Heart left ventricle (tissue), 13 donors: Measurements from ENCODE around the gene IDNK.

ENCODE experiments used
- CTCF ChIP-seq, 12 donors: fragments of 200-600 bp; sonication (generic) in 4 of 12; IDR thresholded peaks; one replicate each; pipeline versions ENCODE4 v1.5.0 to v1.8.0; 2018 to 2022; ENCODE audit warnings: antibody characterized with exemption in 12 of 12, mild to moderate bottlenecking in 5 of 12
- POLR2A ChIP-seq, 2 donors: fragments of 450-650 bp; IDR thresholded peaks; one replicate each; pipeline ENCODE4 v1.6.1; 2017; ENCODE audit warnings: antibody characterized with exemption in 2 of 2, mild to moderate bottlenecking in 2 of 2, moderate library complexity in 2 of 2
- donor health status: ischemic (EF 13 %, LVEDD 7.1; RV severe dilation, severe dysfunction).
- donor health status: DM: no; HTN: yes; CAD: no.
- donor health status: DM: no; HTN: no; CAD: no.
- donor health status: ischemic (EF 25% LVEDD 6.9; RV normal size, moderate dysfunction).
- donor health status: ischemic (EF 25% LVEDD 5.7; RV mildly dilated, moderate dysfunction).
- donor health status: ischemic (EF 35%, LVEDD 5.7; RV mildly dilated, moderate dysfunction).
- donor health status: nonischemic (EF 11% LVEDD 7.7; RV severe dilation, severe dysfunction).
- donor health status: DM: yes; HTN: yes; CAD: no.
- donor health status: PGD.
- donor health status: ischemic (EF 29% LVEDD 5.4; RV normal size, mild dysfunction).
- donor health status: nonischemic (EF 23%, LVEDD 6.1; RV moderate dilation, normal function).

DNA sequence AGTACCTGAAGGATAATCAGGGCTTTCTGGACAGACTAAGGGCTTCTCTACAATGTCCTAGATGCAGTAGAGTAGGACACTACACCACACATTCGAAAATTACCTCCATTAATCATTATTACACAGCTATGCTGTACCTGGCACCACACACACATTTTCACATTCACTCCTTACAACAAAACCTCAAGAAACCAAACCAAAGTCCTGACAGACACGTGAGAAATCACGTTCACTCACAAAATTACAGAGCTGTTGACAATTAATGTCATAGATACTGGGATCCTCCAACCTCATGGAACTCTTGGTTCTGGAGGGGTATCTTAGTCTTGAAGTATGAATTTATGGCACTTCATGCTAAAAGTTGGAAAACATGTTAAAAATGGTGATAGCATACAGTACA is 68.5 kb downstream of the IDNK start:
- no peak for TF ChIP-seq POLR2A (IDR thresholded peaks at IDR 0.05)
- no peak for TF ChIP-seq CTCF (IDR thresholded peaks at IDR 0.05)
